ENCODE measurements around the gene KCNQ1OT1.

Gene KCNQ1OT1

GRCh38 chr11:2625183-2625582 is 74.6 kb downstream of the KCNQ1OT1 start:
- ChIA-PET POLR2A (no interaction called here), CTCF (no interaction called here)
- no peak for DNase-seq (ENCODE audit: extremely low spot score)
- TF ChIP-seq CTCF (IDR thresholded peaks at IDR 0.05; ENCODE audit: control extremely low read depth, extremely low read depth, low read depth, missing control alignments), result no peak

- TF ChIP-seq CTCF (IDR thresholded peaks at IDR 0.05; ENCODE audit: control extremely low read depth, extremely low read depth, low read depth, missing control alignments), result no peak
- ChIA-PET POLR2A (no interaction called here), CTCF (no interaction called here)
- DNase-seq (ENCODE audit: extremely low spot score), result no peak
Measured at GRCh38 chr11:2621894-2622293, 77.9 kb downstream of the KCNQ1OT1 start.

DNA sequence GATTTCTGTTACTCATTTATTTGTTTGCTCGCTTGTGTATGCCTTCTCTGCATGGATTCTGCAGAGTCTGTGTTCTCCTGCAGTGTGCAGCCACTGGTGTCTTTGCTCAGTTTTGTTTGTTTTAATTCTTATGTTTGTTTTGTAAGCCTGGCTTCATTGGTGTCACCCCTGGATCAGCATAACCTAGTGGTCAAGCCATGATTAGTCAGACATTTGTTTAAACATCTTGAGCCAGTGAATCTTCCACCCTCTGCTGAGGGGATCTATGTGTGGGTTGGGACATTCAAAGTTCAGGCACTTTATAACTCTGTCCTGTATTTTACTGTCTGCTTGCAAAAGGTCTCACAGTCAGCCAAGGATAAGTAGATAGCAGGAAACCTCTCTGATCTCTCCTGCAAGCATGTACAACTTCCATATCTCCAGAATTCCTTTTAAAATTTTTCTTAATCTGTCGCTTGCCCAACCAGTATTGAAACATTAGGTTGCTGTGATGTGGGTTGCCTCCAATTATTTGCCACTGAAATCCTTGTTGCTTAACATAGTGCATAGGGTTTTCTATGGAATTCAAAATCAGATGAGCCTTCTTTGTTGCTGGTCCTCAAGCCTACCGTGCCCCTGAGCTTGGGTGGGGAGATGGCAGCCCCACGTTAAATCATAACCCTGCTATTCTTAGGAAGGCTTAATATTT is 86.8 kb downstream of the KCNQ1OT1 start:
- CTCF ChIA-PET, result no interaction called here
- DNase-seq (ENCODE audit: extremely low spot score), result no peak
- no peak for TF ChIP-seq CTCF (IDR thresholded peaks at IDR 0.05; ENCODE audit: control extremely low read depth, extremely low read depth, low read depth, missing control alignments)
- POLR2A ChIA-PET, result no interaction called here

DNA sequence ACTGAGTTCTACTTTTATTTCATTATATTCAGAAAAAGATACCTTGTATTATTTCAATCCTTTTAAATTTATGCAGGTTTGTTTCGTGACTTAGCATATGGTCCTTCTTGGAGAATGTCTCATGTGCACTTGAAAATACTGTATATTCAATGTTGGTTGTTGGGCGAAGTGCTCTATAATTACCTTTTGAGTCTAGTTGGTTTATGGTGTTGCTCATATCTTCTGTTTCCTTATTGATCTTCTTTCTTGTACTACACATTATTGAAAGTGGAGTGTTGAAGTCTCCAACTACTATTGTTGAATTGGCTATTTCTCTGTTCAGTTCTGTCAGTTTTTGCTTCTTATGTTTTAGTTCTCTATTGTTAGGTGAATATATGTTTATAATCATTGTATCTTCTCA is 90.4 kb downstream of the KCNQ1OT1 start:
- no peak for TF ChIP-seq CTCF (IDR thresholded peaks at IDR 0.05; ENCODE audit: control extremely low read depth, extremely low read depth, low read depth, missing control alignments)
- DNase-seq (ENCODE audit: extremely low spot score), result no peak
- POLR2A ChIA-PET, result no interaction called here
- CTCF ChIA-PET, result no interaction called here

DNA sequence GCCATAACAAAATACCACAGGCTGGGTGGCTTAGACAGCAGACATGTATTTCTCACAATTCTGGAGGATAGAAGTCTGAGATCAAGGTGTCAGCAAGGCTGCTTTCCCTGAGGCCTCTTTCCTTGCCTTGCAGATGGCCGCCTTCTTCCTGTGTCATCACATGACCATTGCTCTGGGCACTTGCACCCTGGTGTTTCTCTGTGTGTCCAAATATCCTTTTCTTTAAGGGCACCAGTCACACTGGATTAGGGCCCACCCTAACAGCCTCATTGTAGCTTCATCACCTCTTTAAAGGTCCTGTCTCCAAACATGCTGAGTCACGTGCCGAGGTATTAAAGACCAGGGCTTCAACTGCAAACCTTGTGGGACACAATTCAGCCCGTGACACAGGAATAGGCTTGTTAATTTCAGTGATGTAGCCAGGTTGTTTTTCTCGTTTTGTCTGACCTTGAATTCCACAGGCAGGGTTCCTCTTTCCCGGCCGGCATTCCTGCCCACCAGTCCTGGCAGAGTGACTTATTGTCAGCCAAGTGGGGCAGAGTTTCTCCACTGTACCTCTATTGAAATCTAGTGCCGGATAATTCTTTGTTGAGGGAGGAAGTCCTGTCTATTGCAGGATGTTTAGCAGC is 100.1 kb downstream of the KCNQ1OT1 start:
- no peak for DNase-seq (ENCODE audit: extremely low spot score)
- no peak for TF ChIP-seq CTCF (IDR thresholded peaks at IDR 0.05; ENCODE audit: control extremely low read depth, extremely low read depth, low read depth, missing control alignments)
- POLR2A ChIA-PET, result no interaction called here
- CTCF ChIA-PET, result no interaction called here

- ChIA-PET CTCF (no interaction called here), POLR2A (no interaction called here)
- DNase-seq (ENCODE audit: extremely low spot score), result no peak
- no peak for TF ChIP-seq CTCF (IDR thresholded peaks at IDR 0.05; ENCODE audit: control extremely low read depth, extremely low read depth, low read depth, missing control alignments)
Measured at GRCh38 chr11:2595204-2595603, 104.6 kb downstream of the KCNQ1OT1 start.
